Calu3 (cell line): Measurements from ENCODE around the gene MT1HL1. TPM values are rescaled to one million over a fixed set of nuclear protein-coding genes. Genes with fewer than 3 reads are reported as not detected.

Experiments used
- BruUV-seq: library from RNA; stranded (reverse); fragments of 400-500 nt; replicated peaks from 2 replicates; lab custom pipeline; 2021; lab: Mats Ljungman, UMichigan
- CTCF ChIA-PET: fragments of 300-600 bp; sonication (Branson Sonifier 250); formaldehyde crosslinking; loops from one replicate; lab custom pipeline; 2022; ENCODE audit warnings: antibody characterized with exemption; lab: Charles Lee
- DNase-seq: peaks from one replicate; pipeline ENCODE4 v3.0.0; 2022
- H3K27ac Mint-ChIP-seq: one replicate; pipeline ENCODE4 v1.8.0; 2022; ENCODE audit warnings: mixed read lengths; ENCODE audit not compliant: unreplicated experiment
- H3K27me3 Mint-ChIP-seq: one replicate; pipeline ENCODE4 v1.8.0; 2022; ENCODE audit warnings: mixed read lengths; ENCODE audit not compliant: unreplicated experiment
- H3K36me3 Mint-ChIP-seq: one replicate; pipeline ENCODE4 v1.8.0; 2022; ENCODE audit warnings: mild to moderate bottlenecking, moderate library complexity, mixed read lengths; ENCODE audit not compliant: insufficient read depth, unreplicated experiment
- H3K4me1 Mint-ChIP-seq: one replicate; pipeline ENCODE4 v1.8.0; 2022; ENCODE audit warnings: mild to moderate bottlenecking, low read depth, mixed read lengths; ENCODE audit not compliant: unreplicated experiment
- H3K4me3 Mint-ChIP-seq: one replicate; pipeline ENCODE4 v1.8.0; 2022; ENCODE audit warnings: mild to moderate bottlenecking, low read depth, moderate library complexity, mixed read lengths; ENCODE audit not compliant: unreplicated experiment
- H3K9me3 Mint-ChIP-seq: one replicate; pipeline ENCODE4 v1.8.0; 2022; ENCODE audit warnings: low read depth, mixed read lengths; ENCODE audit not compliant: unreplicated experiment
- CTCF ChIP-seq: fragments of 200-600 bp; IDR thresholded peaks from one replicate; pipeline ENCODE4 v1.8.0; 2022; ENCODE audit warnings: antibody characterized with exemption; ENCODE audit not compliant: unreplicated experiment
- intact Hi-C: fragments of 100-400 bp; cut with micrococcal nuclease; formaldehyde crosslinking; loops from one replicate; pipeline ENCODE4 v1.10.0; 2022; ENCODE audit not compliant: unreplicated experiment
- total RNA-seq: library from RNA; stranded (reverse); gene quantifications from 2 replicates; pipeline ENCODE4 v1.2.3, GENCODE V29; 2022

MT1HL1 gene
- total RNA-seq, 1 experiment from 2014 or later, result not detected

- peaks cover 7% of the 10 kb centered on the region for H3K9me3 Mint-ChIP-seq
- no peaks in the 10 kb centered on the region for H3K27me3 Mint-ChIP-seq
- no peak overlapping the region for H3K27ac Mint-ChIP-seq
- TF ChIP-seq CTCF, result no peak
- intact Hi-C loops, result loop anchor here (10.0 kb wide), 1 partner anchor 339 kb away; no protein-coding TSS in a partner anchor
- no TSS peak for BruUV-seq
- no peaks in the 10 kb centered on the region for H3K4me1 Mint-ChIP-seq
- CTCF ChIA-PET, result interaction anchor here (0.7 kb wide), 1 partner anchor 534 kb away, joined by 4 read pairs; no protein-coding TSS in a partner anchor
- H3K4me3 Mint-ChIP-seq, result no peak overlapping the region
- no peak for DNase-seq
- no peaks in the 10 kb centered on the region for H3K36me3 Mint-ChIP-seq
These were observed 31.5 kb upstream of the MT1HL1 start for GRCh38 chr1:237035759-237036158.

GRCh38 chr1:237033804-237034203 lies 29.6 kb upstream of the MT1HL1 start:
- Mint-ChIP-seq H3K27me3 (no peaks in the 10 kb centered on the region), H3K27ac (no peak overlapping the region), H3K4me1 (no peaks in the 10 kb centered on the region), H3K4me3 (no peak overlapping the region), H3K9me3 (peaks cover 9% of the 10 kb centered on the region), H3K36me3 (no peaks in the 10 kb centered on the region)
- intact Hi-C loops, result loop anchor here (10.0 kb wide), 1 partner anchor 341 kb away; no protein-coding TSS in a partner anchor
- CTCF ChIA-PET, result no interaction called here
- no peak for DNase-seq
- no peak for TF ChIP-seq CTCF
- BruUV-seq, result no TSS peak

- H3K36me3 Mint-ChIP-seq, result no peaks in the 10 kb centered on the region
- BruUV-seq, result no TSS peak
- no peak overlapping the region for H3K4me3 Mint-ChIP-seq
- peaks cover 9% of the 10 kb centered on the region for H3K9me3 Mint-ChIP-seq
- DNase-seq, result no peak
- no peaks in the 10 kb centered on the region for H3K27me3 Mint-ChIP-seq
- TF ChIP-seq CTCF, result no peak
- no peak overlapping the region for H3K27ac Mint-ChIP-seq
- CTCF ChIA-PET, result no interaction called here
- no peaks in the 10 kb centered on the region for H3K4me1 Mint-ChIP-seq
- intact Hi-C loops, result loop anchor here (10.0 kb wide), 1 partner anchor 342 kb away; no protein-coding TSS in a partner anchor
These were observed 28.8 kb upstream of the MT1HL1 start for GRCh38 chr1:237033061-237033460.

GRCh38 chr1:237032029-237032428 lies 27.8 kb upstream of the MT1HL1 start:
- TF ChIP-seq CTCF, result no peak
- CTCF ChIA-PET, result interaction anchor here (0.6 to 1.4 kb wide), 2 partner anchors 13 to 37 kb away, joined by 3 to 4 read pairs; no protein-coding TSS in a partner anchor
- Mint-ChIP-seq H3K27ac (no peak overlapping the region), H3K9me3 (peaks cover 9% of the 10 kb centered on the region), H3K4me1 (no peaks in the 10 kb centered on the region), H3K4me3 (no peak overlapping the region), H3K36me3 (no peaks in the 10 kb centered on the region), H3K27me3 (no peaks in the 10 kb centered on the region)
- intact Hi-C loops, result loop anchor here (1.0 to 10.0 kb wide), 2 partner anchors 19 to 343 kb away; no protein-coding TSS in a partner anchor
- BruUV-seq, result no TSS peak
- DNase-seq, result peak; percentile 4
